Right lobe of liver (tissue), 4 donors: ENCODE measurements around the gene RNF111.

Source experiments
- CTCF ChIP-seq, 4 donors: fragments of 200-600 bp in 3 of 4; fragments of 450-650 bp in 1 of 4; IDR thresholded peaks; one replicate each; pipeline versions ENCODE4 v1.5.1 to v1.8.0; 2016 to 2022; ENCODE audit warnings: antibody characterized with exemption in 4 of 4, mild to moderate bottlenecking in 2 of 4
- POLR2A ChIP-seq: fragments of 450-650 bp; IDR thresholded peaks from one replicate; pipeline ENCODE4 v1.6.1; 2017; ENCODE audit warnings: antibody characterized with exemption, mild to moderate bottlenecking
- donor health status: DM: no; HTN: no; CAD: no.
- donor health status: DM: no; HTN: no; CAD: no.
- donor health status: DM: no; HTN: yes; CAD: no.

GRCh38 chr15:59116141-59116540 lies 128.7 kb downstream of the RNF111 start:
- TF ChIP-seq POLR2A (no peak), CTCF (IDR thresholded peaks at IDR 0.05) (no peak)
